ENCODE data around the gene TDRD15. TPM values are rescaled to one million over a fixed set of nuclear protein-coding genes. Genes with fewer than 3 reads are reported as not detected.

Gene TDRD15
- total and polyA plus RNA-seq, 2 experiments from 2014 or later: 0.07 TPM; not detected in 1

DNA sequence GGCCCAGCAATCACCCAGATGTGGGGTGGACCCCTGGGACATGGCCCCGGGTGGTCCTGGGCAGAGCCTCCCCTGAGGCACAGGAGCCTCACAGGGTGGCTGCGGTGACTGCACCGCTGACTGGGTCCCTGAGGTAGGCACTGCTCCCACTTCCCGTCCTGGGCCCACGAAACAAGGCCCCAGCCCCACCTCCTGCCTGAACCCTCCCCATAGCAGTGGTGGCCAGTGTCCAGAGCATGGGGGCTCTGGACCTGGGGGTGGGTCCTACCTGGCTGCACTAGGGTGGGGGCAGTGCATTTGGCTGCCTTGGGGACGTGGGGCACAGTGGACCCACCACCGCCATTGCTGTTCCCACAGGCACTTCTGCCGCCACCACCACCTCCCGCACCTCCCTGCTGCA is 39.4 kb downstream of the TDRD15 start:
- Mint-ChIP-seq H3K36me3 (ENCODE audit: low read depth) (no peaks in the 10 kb centered on the region), H3K27ac (no peak overlapping the region)
- TF ChIP-seq CREB1 (CRISPR knock-in tag; IDR thresholded peaks at IDR 0.05; ENCODE audit: low read depth): no peak
- TF ChIP-seq, protein P1, sequence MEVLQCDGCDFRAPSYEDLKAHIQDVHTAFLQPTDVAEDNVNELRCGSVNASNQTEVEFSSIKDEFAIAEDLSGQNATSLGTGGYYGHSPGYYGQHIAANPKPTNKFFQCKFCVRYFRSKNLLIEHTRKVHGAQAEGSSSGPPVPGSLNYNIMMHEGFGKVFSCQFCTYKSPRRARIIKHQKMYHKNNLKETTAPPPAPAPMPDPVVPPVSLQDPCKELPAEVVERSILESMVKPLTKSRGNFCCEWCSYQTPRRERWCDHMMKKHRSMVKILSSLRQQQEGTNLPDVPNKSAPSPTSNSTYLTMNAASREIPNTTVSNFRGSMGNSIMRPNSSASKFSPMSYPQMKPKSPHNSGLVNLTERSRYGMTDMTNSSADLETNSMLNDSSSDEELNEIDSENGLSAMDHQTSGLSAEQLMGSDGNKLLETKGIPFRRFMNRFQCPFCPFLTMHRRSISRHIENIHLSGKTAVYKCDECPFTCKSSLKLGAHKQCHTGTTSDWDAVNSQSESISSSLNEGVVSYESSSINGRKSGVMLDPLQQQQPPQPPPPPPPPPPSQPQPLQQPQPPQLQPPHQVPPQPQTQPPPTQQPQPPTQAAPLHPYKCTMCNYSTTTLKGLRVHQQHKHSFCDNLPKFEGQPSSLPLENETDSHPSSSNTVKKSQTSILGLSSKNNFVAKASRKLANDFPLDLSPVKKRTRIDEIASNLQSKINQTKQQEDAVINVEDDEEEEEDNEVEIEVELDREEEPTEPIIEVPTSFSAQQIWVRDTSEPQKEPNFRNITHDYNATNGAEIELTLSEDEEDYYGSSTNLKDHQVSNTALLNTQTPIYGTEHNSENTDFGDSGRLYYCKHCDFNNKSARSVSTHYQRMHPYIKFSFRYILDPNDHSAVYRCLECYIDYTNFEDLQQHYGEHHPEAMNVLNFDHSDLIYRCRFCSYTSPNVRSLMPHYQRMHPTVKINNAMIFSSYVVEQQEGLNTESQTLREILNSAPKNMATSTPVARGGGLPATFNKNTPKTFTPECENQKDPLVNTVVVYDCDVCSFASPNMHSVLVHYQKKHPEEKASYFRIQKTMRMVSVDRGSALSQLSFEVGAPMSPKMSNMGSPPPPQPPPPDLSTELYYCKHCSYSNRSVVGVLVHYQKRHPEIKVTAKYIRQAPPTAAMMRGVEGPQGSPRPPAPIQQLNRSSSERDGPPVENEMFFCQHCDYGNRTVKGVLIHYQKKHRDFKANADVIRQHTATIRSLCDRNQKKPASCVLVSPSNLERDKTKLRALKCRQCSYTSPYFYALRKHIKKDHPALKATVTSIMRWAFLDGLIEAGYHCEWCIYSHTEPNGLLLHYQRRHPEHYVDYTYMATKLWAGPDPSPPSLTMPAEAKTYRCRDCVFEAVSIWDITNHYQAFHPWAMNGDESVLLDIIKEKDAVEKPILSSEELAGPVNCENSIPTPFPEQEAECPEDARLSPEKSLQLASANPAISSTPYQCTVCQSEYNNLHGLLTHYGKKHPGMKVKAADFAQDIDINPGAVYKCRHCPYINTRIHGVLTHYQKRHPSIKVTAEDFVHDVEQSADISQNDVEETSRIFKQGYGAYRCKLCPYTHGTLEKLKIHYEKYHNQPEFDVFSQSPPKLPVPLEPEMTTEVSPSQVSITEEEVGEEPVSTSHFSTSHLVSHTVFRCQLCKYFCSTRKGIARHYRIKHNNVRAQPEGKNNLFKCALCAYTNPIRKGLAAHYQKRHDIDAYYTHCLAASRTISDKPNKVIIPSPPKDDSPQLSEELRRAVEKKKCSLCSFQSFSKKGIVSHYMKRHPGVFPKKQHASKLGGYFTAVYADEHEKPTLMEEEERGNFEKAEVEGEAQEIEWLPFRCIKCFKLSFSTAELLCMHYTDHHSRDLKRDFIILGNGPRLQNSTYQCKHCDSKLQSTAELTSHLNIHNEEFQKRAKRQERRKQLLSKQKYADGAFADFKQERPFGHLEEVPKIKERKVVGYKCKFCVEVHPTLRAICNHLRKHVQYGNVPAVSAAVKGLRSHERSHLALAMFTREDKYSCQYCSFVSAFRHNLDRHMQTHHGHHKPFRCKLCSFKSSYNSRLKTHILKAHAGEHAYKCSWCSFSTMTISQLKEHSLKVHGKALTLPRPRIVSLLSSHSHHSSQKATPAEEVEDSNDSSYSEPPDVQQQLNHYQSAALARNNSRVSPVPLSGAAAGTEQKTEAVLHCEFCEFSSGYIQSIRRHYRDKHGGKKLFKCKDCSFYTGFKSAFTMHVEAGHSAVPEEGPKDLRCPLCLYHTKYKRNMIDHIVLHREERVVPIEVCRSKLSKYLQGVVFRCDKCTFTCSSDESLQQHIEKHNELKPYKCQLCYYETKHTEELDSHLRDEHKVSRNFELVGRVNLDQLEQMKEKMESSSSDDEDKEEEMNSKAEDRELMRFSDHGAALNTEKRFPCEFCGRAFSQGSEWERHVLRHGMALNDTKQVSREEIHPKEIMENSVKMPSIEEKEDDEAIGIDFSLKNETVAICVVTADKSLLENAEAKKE (CRISPR knock-in tag; IDR thresholded peaks at IDR 0.05): no peak
- no peak for TF ChIP-seq POLR2AphosphoS5 (IDR thresholded peaks at IDR 0.05; ENCODE audit: low read depth)
- TF ChIP-seq, protein P2, sequence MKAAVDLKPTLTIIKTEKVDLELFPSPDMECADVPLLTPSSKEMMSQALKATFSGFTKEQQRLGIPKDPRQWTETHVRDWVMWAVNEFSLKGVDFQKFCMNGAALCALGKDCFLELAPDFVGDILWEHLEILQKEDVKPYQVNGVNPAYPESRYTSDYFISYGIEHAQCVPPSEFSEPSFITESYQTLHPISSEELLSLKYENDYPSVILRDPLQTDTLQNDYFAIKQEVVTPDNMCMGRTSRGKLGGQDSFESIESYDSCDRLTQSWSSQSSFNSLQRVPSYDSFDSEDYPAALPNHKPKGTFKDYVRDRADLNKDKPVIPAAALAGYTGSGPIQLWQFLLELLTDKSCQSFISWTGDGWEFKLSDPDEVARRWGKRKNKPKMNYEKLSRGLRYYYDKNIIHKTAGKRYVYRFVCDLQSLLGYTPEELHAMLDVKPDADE (IDR thresholded peaks at IDR 0.05): no peak
- TF ChIP-seq NANOG (IDR thresholded peaks at IDR 0.05; ENCODE audit: borderline replicate concordance): no peak
- TF ChIP-seq EZH2 (IDR thresholded peaks at IDR 0.05; ENCODE audit: low read depth, unreplicated experiment): no peak
- no peak for TF ChIP-seq ZNF114 (CRISPR knock-in tag; IDR thresholded peaks at IDR 0.05)

More for the DNA sequence above, 39.4 kb downstream of the TDRD15 start:
- Histone ChIP-seq H3K27me3 (ENCODE audit: insufficient read depth) (no peaks in the 10 kb centered on the region), H3K4me1 (ENCODE audit: insufficient read depth) (no peaks in the 10 kb centered on the region), H3K4me2 (no peak overlapping the region), H3K79me2 (replicated peaks; ENCODE audit: insufficient read depth) (no peaks in the 10 kb centered on the region), H2AFZ (no peak overlapping the region), H3K4me3 (no peak overlapping the region), H3K27ac (ENCODE audit: low read depth) (no peak overlapping the region), H3F3A (replicated peaks; ENCODE audit: low read depth) (no peaks in the 10 kb centered on the region), H4K20me1 (replicated peaks; ENCODE audit: insufficient read depth) (no peaks in the 10 kb centered on the region), H3K9me2 (ENCODE audit: insufficient read depth) (no peaks in the 10 kb centered on the region), H3K36me3 (ENCODE audit: insufficient read depth) (no peaks in the 10 kb centered on the region; the same call in 1 of the 2 replicates)
- no peak for DNase-seq (ENCODE audit: low spot score)
- ATAC-seq: no peak
- Mint-ChIP-seq H3K9me3 (peaks cover 9% of the 10 kb centered on the region), H3K4me1 (no peaks in the 10 kb centered on the region; the same call in 2 of the 3 replicates), H3K27me3 (ENCODE audit: insufficient read depth, low read depth, poor library complexity) (peaks cover 2% of the 10 kb centered on the region), H3K4me3 (no peak overlapping the region)
